HL-60 (cell line): ENCODE results near the gene LIMA1.
A peak's percentile ranks its signal among the peaks of the same experiment; 100 is the strongest.

Experiments
- DNase-seq, 2 experiments: peaks; one replicate each; pipeline ENCODE4 v3.0.0-alpha.2; 2010 to 2020; ENCODE audit warnings: low read depth in 1 of 2, low spot score in 1 of 2
- H3K27ac ChIP-seq: fragments of 250-450 bp; sonication (Bioruptor Pico); replicated peaks from 2 replicates; pipeline ENCODE4 v1.5.1; 2020; ENCODE audit warnings: mild to moderate bottlenecking, moderate library complexity
- H3K27me3 ChIP-seq: fragments of 250-450 bp; sonication (Bioruptor Pico); 2 replicates; pipeline ENCODE4 v1.5.1; 2021; ENCODE audit warnings: mild to moderate bottlenecking, moderate library complexity; ENCODE audit not compliant: insufficient read depth, poor library complexity, severe bottlenecking
- H3K4me3 ChIP-seq: replicated peaks from 2 replicates; pipeline ENCODE4 v1.5.1; 2011; ENCODE audit warnings: mild to moderate bottlenecking, control low read depth, low read length; ENCODE audit not compliant: insufficient read depth
- CTCF ChIP-seq: IDR thresholded peaks from one replicate; pipeline ENCODE4 v1.5.1; 2011; ENCODE audit warnings: low read length, control low read depth, inconsistent platforms; ENCODE audit not compliant: insufficient read depth
- GABPA ChIP-seq: IDR thresholded peaks from 2 replicates; pipeline ENCODE4 v1.6.1; 2012; ENCODE audit warnings: low read depth
- POLR2AphosphoS5 ChIP-seq: IDR thresholded peaks from 2 replicates; pipeline ENCODE4 v1.6.1; 2012; ENCODE audit warnings: low read depth
- REST ChIP-seq: IDR thresholded peaks from 2 replicates; pipeline ENCODE4 v1.6.1; 2012; ENCODE audit warnings: low read depth; ENCODE audit not compliant: insufficient replicate concordance
- SPI1 ChIP-seq: IDR thresholded peaks from 2 replicates; pipeline ENCODE4 v1.6.1; 2012; ENCODE audit warnings: low read depth, mild to moderate bottlenecking, borderline replicate concordance

The LIMA1 gene

GRCh38 chr12:50185301-50185895, 97.9 kb downstream of the LIMA1 start:
- no peak for TF ChIP-seq GABPA
- TF ChIP-seq SPI1 = no peak
- no peak for TF ChIP-seq CTCF
- no peak for TF ChIP-seq REST
- no peak for TF ChIP-seq POLR2AphosphoS5
- H3K27me3 ChIP-seq = no peaks in the 10 kb centered on the region
- no peak overlapping the region for H3K4me3 ChIP-seq
- no peak overlapping the region for H3K27ac ChIP-seq
- peak in 1 of 2 experiments; percentile 1 for DNase-seq

- Histone ChIP-seq H3K27ac (no peak overlapping the region), H3K4me3 (no peak overlapping the region), H3K27me3 (no peaks in the 10 kb centered on the region)
- TF ChIP-seq REST (no peak), GABPA (no peak), POLR2AphosphoS5 (no peak), CTCF (no peak), SPI1 (no peak)
- no peak for DNase-seq
Measured at GRCh38 chr12:50184261-50184660, 99.1 kb downstream of the LIMA1 start.

- DNase-seq = no peak
- Histone ChIP-seq H3K4me3 (no peak overlapping the region), H3K27me3 (no peaks in the 10 kb centered on the region), H3K27ac (no peak overlapping the region)
- TF ChIP-seq SPI1 = no peak
- TF ChIP-seq POLR2AphosphoS5 = no peak
- no peak for TF ChIP-seq GABPA
- no peak for TF ChIP-seq CTCF
- no peak for TF ChIP-seq REST
Measured at GRCh38 chr12:50182461-50182860, 100.9 kb downstream of the LIMA1 start.
